HG03095 (cell line): Measurements from ENCODE around the gene FRMD3.
"Not testable (repeated sequence)": the region's sequence is repeated elsewhere in the genome, so short reads cannot be mapped to it uniquely, and the experiment has no call there.

ENCODE experiments used
- ATAC-seq: cut with Tn5 transposase; IDR thresholded peaks from one replicate; pipeline ENCODE4 v1.9.1; 2021; ENCODE audit warnings: moderate library complexity; ENCODE audit not compliant: unreplicated experiment

Gene FRMD3

DNA sequence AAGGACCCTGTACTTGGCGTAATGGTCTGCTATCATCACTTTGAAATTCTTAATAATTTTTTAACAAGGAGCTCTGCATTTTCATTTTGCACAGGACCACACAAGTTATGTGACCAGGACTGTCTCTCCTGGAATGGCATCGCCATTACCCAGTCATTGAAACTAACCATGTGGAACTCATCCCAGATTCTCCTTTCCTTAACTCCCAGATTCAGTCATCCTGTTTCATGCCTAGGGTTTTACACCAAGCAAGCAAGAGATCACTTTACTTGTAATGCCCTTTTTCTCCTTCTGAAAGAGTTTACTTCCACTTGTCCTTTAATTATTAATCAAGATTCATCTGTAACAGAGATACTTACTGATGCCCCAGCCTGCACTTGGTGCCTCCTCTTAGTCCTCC is 12.0 kb downstream of the FRMD3 start:
- no peak for ATAC-seq

DNA sequence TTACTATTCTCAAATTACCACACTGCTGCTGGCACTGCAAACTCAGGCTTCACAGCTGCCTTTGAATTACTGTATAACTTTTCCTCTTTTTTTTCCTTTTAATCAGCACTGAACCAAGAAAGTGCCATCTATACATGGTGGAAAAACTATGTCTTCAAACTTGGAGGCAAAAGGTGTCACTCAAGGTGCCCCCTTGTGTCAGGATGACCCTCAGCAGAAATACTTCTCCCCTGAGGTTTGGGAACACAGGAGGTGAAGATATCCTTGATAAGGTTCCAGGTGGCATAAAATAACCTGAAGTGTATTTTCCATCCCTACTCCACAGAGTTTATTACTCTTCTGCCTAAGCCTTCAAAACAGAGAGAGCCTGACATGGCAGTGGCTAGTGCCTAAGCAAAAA is 14.5 kb downstream of the FRMD3 start:
- no peak for ATAC-seq

DNA sequence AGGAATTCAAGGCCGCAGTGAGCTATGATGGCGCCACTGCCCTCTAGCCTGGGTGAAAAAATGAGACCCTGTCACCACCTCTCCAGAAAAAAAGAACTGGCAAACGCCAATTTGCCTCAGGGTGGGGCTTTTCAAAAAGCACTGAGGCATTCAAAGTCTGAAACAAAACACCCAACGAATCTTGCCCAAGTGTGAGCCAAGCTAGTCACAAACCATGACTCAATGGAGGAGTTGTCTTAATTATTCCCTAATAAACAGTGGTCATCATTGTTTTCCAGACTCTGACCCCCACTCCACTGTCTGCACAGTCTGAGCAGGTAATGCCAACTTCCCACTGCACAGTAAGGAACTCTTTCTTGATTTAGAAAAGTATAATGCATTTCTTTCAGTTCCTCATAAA is 16.8 kb downstream of the FRMD3 start:
- no peak for ATAC-seq

DNA sequence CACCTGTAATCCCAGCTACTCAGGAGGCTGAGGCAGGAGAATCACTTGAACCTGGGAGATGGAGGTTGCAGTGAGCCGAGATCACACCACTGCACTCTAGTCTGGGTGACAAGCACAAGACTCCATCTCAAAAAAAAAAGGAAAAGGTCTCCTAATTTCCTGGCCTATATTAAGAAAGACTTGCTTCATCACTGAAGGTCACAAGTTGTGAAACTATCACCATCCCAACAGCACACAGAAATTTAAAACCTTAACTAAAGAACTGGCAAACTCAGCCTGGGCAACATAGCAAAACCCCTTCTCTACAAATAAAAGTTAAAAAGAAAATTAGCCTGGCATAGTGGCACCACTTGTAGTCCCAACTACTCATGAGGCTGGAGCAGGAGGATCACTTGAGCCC is 17.2 kb downstream of the FRMD3 start:
- no peak for ATAC-seq

DNA sequence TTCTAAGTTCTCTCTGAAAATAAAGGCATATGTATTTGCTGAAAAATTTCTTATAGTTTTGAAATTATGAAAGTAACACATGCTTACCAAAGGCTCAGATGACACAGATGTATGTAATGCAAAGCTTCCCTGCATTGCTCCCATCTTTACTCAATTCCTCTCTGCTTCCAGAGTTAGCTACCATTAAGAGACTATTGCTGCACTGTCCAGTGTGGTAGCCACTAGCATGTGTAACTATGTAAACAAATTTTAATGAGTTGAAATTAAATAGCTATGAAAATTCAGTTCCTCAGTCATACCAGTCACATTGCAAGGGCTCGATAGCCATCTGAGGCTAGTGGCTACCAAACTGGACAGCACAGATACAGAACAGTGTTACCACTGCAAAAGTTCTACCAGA is 17.9 kb downstream of the FRMD3 start:
- ATAC-seq, result no peak

DNA sequence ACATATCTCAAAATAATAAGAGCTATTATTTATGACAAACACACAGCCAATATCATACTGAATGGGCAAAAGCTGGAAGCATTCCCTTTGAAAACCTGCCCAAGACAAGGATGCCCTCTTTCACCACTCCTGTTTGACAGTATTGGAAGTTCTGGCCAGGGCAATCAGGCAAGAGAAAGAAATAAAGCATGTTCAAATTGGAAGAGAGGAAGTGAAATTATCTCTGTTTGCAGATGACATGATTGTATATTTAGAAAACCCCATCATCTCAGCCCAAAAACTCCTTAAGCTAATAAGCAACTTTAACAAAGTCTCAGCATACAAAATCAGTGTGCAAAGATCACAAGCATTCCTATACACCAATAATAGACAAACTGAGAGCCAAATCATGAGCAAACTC is 20.2 kb downstream of the FRMD3 start:
- not testable (repeated sequence) for ATAC-seq

DNA sequence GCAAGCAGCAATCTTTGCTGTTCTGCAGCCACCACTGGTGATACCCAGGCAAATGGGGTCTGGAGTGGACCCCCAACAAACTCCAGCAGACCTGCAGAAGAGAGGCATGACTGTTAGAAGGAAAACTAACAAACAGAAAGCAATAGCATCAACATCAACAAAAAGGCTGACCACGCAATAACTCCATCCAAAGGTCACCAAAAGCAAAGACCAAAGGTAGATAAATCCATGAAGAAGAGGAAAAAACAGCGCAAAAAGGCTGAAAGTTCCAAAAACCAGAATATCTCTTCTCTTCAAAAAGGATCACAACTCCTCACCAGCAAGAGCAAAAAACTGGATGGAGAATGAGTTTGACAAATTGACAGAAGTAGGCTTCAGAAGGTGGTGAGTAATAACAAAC is 23.4 kb downstream of the FRMD3 start:
- ATAC-seq, result no peak

DNA sequence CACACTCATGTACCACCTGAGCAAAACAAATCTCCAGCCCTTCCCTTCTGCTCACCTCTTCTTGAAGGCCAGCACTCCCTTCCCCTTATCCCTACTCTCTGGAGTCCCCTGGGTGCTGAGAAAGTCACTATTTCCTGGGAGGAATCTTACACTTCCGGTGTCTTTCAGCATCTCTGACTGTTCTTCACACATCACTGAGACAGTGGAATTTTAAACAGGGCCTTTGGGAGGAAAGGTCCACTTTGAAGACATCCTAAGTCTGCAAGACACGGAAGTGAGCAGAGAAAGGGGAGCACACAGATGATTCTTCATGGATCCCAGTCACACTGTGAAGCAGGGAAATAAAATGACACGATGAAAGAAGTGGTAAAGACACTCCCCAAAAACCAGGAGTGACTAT is 25.6 kb downstream of the FRMD3 start:
- no peak for ATAC-seq

DNA sequence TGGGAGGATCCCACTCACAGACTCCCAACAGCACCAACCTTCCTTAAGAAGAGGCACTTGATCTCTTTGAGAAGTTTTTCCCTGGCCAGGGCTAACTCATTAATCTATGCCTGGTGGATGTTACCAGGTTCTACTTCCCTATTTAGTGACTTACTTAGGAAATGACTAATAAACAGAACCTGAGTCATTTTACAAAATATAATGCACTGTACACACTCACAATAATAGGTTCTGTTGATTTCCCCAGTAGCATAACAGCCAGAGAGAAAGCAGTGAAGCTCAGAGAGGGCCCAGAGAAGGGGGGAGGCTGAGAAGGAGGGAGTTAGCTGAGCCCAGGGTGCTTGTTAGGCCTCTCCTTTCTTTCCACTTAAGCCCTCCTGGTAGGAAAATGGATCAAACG is 27.1 kb downstream of the FRMD3 start:
- peak; percentile 92 for ATAC-seq

DNA sequence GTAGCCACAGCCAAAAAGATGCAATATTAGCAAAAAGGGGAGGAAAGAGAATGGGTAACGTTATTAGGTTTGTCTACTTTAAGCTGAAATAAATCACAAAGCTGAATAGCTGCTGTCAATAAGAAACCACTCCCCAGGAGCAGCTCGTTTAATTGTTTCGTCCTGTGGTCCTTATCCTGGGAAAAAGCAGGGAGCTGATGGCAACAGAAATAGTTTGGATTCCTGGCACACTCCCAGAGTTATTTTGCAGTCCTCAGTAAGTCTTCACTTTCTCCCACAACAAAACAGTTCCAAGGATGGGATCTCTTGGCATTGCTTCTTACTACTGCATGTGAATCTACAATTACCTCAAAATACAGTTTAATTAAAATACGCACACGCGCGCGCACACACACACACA is 28.8 kb downstream of the FRMD3 start:
- ATAC-seq, result no peak

DNA sequence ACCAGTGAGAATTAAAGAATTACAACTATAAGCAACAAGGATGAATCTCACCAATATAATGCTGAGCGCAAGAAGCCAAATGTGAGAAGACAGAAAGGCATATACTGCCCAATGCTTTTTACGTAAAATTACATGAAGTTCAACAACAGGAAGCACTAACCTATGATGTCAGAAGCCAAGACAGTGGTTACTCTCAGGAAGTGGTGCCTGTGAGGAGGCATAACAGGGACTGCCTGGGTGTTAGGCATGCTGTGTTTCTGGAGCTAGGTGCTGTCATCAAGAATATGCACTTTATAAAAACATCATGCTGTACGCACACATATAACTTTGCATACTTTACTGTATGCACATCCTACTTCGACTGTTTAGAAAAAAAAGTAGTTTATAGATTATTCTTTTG is 30.1 kb downstream of the FRMD3 start:
- no peak for ATAC-seq

DNA sequence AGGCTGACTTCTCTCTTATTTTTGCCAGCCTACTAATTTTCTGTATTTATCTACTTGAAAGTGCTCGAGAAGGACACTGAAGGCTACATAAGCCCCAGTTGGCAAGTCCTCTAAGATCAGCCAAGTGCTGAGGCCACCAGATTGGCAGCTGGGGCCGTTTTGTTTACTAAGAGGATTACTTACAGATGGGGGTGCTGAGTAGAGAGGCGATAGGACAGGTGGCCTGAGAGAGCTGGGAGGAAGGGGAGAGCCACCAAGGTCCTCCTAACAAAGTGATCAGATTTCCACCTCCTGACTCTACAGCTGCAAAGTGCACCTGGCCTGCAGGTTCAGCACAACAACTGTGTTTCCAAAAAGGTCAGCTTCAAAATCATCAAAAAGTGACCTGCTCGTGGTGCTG is 32.9 kb downstream of the FRMD3 start:
- no peak for ATAC-seq

DNA sequence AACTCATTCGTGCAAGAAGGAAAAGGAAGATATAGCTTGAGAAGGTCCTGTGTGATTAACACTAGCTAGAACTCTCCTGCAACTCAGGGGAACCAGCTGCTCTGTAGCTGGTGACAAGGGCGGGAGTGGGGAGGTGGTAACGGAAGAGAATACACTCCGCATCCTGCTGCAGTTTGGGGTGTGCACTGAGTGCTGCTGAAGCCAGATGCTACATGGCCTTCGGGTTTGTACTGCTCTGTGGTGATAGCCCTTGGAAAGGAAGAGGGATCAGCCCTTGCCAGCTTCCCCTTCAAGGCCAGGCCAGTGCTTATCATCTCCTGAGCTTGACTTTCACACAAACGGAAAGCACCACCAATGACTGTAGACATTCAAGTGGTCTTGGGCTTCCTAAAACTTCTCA is 34.3 kb downstream of the FRMD3 start:
- ATAC-seq, result no peak

DNA sequence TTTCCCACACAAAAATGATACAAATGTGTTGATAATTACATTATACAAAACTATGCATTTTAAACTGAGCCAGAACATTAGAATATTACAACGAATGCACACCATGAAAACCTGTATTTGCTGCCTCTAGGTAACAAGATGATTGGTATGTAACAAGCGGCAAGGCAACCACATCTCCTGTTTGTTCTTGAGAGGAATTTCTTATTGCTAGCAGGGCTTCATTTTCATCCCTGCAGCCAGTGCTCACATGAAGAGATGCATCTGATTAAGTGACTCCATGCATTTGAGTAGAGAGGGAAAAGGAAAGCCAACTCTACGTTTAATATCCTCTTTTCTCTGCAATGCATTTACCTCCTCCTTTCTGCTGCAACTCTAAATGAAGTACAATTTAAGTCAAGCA is 36.6 kb downstream of the FRMD3 start:
- ATAC-seq, result no peak

DNA sequence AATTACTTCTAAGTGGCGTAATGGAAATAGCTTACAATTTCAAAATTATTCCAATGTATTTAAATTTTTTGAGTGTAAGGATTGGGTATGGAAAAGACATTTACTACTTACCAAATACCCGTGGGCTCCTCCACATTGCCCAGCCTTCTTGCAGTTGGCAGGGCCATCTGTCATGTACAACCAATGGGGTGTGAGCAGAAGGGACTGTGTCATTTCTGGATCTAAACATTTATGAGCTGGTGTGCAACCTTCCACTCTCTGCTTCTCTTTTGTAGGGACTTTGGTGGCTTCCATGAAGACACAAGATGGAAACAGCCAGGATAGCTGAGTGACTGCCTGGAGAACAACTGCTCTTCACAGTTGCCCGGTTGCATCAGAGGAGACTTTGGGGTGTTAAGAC is 40.8 kb downstream of the FRMD3 start:
- ATAC-seq, result no peak

DNA sequence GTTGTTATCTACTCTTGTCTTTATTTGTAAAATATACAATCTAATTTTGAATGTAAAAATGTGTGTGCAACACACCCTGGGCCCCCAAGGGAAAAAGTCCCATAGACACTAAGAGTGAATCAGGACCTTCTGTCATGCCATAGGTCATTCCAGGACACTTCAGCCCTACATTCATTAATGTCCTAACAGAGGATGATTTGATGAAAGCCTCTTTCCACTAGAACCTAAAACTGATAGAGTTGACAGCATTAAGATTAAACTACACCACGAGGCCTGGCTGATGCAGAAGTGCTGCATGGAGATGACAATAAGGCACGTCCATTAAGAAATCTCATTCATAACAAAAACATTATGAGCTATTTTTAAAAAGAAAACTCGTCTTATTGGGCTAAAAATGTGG is 46.2 kb downstream of the FRMD3 start:
- no peak for ATAC-seq

DNA sequence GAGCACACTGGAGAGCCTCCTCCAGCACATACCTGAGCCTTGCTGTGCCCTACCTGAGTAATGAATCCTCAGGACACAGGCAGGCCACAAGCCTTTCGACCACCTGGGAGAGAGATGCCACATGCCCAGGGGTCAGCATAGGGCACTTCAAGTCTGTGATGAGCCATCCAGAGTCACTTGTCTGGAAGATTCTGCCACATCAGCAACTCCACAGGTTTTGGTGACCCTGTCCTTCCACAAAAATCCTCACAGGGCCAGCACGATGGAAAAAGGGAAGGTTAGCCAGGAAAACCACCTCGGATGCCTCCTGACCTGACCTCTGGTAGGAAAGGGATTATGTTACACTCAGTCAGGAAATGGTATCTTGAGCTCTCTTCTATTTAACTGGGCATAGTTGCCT is 46.8 kb downstream of the FRMD3 start:
- ATAC-seq, result no peak

DNA sequence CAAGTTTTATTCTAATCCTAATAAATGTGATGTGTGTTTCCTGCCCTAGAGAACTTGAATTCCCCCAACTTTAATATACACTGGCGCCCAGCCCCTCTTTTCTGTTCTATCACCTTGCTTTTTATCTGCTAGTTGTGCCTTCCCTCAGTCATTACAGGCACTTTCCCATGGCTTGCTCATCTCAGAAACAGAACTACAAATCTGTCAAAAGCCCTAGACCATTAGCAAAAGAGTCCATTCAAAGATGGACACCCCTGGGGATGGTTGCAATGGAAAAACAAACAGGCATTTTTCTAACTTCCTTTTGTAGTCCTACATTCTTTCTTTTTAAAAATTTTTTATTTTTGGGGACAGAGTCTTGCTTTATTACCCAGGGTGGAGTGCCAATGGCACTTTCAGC is 48.2 kb downstream of the FRMD3 start:
- no peak for ATAC-seq

DNA sequence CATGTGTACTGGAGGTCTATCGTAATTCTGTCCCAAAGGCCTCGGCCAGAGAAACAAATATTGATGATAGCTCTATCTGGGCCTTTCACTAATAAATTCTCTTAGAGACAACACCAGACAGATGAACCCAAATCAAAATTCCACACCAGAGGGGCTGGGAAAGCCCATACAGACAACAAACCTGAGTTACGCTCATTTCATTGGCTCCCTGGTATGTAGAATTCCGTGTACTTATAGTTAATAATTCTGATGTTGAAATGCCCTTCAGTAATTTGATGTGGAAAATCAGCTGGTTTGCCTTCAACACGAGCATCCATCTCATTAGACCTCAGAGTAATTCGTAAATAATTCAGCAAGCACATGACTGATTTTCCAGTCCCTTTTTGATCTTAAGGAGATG is 53.2 kb downstream of the FRMD3 start:
- ATAC-seq, result no peak

DNA sequence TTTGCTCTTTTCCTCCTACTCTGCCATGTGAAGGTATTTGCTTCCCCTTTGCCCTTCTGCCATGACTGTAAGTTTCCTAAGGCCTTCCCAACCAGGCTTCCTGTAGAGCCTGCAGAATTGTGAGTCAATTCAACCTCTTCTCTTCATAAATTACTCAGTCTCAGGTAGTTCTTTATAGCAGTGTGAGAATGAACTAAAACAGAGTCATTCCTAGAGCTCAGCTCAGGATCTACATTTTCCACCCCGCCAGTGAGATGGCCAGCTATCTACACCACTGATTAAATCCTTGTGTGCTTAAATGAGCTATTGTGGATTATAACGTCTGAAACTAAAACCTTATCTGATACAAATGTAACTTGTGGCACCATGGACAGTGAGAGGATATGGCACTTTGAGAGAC is 55.0 kb downstream of the FRMD3 start:
- no peak for ATAC-seq

DNA sequence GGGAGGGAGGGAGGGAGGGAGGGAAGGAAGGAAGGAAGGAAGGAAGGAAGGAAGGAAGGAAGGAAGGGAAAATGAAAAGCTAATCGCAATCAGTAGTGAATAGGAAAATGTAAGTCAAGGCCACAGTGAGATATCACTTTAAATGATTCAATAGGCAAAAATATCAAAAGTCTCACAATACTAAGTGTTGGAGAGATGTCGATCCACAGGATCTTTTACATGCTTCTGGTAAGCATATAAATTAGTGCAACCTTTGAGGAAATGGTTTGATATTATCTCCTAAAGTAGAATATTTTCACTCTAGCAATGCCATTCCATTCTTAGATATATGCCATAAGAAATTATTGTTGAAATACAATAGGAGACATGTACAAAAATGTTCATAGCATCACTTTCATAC is 58.4 kb downstream of the FRMD3 start:
- ATAC-seq, result no peak

DNA sequence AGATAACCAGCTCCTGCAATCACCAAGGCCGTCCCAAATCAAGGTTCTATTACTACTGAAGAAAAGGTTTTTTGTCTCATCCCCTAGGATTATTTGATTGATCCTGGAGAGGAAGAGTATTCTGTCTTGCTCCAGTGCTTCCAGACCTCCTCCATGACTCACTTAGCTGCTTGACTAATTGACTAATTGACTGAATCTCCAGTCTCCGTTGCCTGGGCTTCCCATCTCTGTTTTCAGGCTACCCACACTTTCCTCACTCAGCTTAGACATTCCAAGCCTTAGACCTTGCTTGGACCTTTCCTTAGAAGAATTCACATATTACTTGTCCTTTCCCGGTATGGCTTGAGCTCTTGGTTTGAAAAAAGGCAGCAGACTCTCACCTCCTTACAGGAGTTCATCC is 60.6 kb downstream of the FRMD3 start:
- ATAC-seq, result no peak

DNA sequence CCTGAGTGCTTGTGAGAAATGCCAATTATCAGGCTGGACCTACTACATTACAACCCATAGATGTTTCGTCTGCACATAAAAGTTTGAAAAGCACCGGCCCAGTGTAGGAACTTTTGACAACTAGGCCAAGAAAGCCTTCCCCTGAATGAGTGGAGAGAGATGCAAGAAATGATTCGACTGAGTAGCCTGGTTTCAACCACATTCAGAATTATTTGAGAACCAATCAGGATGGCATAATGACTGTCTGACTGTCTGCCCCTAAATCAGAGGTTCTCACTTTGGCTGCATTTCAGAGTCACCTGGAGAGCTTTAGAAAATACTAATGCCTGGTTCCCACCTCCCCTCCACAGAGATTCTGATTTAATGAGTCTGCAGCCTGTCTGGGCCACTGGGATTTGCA is 61.1 kb downstream of the FRMD3 start:
- no peak for ATAC-seq

DNA sequence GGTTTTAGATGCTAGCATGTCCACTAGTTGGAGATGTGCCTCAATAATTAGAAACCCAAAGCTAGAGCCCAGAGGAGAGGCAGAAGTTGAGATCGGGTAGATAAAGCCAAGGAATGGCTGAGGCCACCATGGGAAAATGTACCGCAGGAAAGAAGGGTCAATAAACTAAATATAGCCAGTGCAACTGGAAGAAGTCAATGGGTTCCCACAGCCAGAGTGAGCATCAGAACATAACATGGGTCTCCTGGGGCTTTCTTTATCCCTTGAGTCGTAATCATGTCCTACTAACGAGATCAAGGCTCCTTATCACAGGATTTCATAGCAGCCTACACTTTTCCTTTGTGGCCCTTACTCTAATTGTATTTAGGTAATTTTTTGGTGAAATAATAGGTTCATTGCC is 61.7 kb downstream of the FRMD3 start:
- no peak for ATAC-seq
